SK-N-SH treated with all-trans-retinoic acid at 6 μM for 48 hours (cell line): ENCODE measurements around the gene SPECC1L.

Experiments used
- ATAC-seq: fragments of 200-7000 bp; cut with Tn5 transposase; 3 replicates; pipeline ENCODE4 v1.9.1; 2020; ENCODE audit warnings: mild to moderate bottlenecking, moderate library complexity
- ARNTL ChIP-seq: fragments of 450-650 bp; formaldehyde crosslinking; IDR thresholded peaks from 2 replicates; pipeline ENCODE4 v1.5.0; 2020; ENCODE audit warnings: low read depth, mild to moderate bottlenecking, moderate library complexity, borderline replicate concordance
- BACH2 ChIP-seq: fragments of 250-450 bp; sonication (Bioruptor Pico); IDR thresholded peaks from 2 replicates; pipeline ENCODE4 v1.9.0; 2021; ENCODE audit warnings: mild to moderate bottlenecking, borderline replicate concordance
- CSDC2 ChIP-seq: fragments of 250-450 bp; sonication (Bioruptor Pico); IDR thresholded peaks from 2 replicates; pipeline ENCODE4 v1.5.0; 2020; ENCODE audit warnings: mild to moderate bottlenecking, moderate library complexity
- GLIS3 ChIP-seq: fragments of 250-450 bp; sonication (Bioruptor Pico); IDR thresholded peaks from 2 replicates; pipeline ENCODE4 v1.5.0; 2020; ENCODE audit warnings: mild to moderate bottlenecking, moderate library complexity
- ISL1 ChIP-seq: fragments of 250-450 bp; sonication (Bioruptor Pico); IDR thresholded peaks from 2 replicates; pipeline ENCODE4 v2.1.2; 2022; ENCODE audit warnings: mild to moderate bottlenecking, moderate library complexity
- OSR1 ChIP-seq: fragments of 250-450 bp; sonication (Bioruptor Pico); IDR thresholded peaks from 2 replicates; pipeline ENCODE4 v1.8.0; 2022; ENCODE audit warnings: moderate library complexity, mild to moderate bottlenecking, inconsistent platforms
- PPARA ChIP-seq: fragments of 250-450 bp; sonication (Bioruptor Pico); IDR thresholded peaks from 2 replicates; pipeline ENCODE4 v1.5.0; 2020; ENCODE audit warnings: mild to moderate bottlenecking, borderline replicate concordance
- RARB ChIP-seq: fragments of 250-450 bp; sonication (Bioruptor Pico); IDR thresholded peaks from 2 replicates; pipeline ENCODE4 v1.8.0; 2021; ENCODE audit warnings: mild to moderate bottlenecking, moderate library complexity
- SNAI2 ChIP-seq: fragments of 250-450 bp; sonication (Bioruptor Pico); IDR thresholded peaks from 2 replicates; pipeline ENCODE4 v1.5.0; 2020; ENCODE audit warnings: mild to moderate bottlenecking, moderate library complexity
- TCF4 ChIP-seq: fragments of 250-450 bp; sonication (Bioruptor Pico); IDR thresholded peaks from 2 replicates; pipeline ENCODE4 v1.8.0; 2021; ENCODE audit warnings: mild to moderate bottlenecking, moderate library complexity, borderline replicate concordance
- TOX ChIP-seq: fragments of 250-450 bp; sonication (Bioruptor Pico); IDR thresholded peaks from 2 replicates; pipeline ENCODE4 v1.8.0; 2021; ENCODE audit warnings: mild to moderate bottlenecking, moderate library complexity, borderline replicate concordance
- ZC3H10 ChIP-seq: fragments of 250-450 bp; sonication (Bioruptor Pico); IDR thresholded peaks from 2 replicates; pipeline ENCODE4 v1.5.1; 2021; ENCODE audit warnings: mild to moderate bottlenecking, moderate library complexity
- ZFP3 ChIP-seq: fragments of 250-450 bp; sonication (Bioruptor Pico); IDR thresholded peaks from 2 replicates; pipeline ENCODE4 v1.5.0; 2020; ENCODE audit warnings: mild to moderate bottlenecking, moderate library complexity
- ZFP30 ChIP-seq: fragments of 450-650 bp; formaldehyde crosslinking; IDR thresholded peaks from 2 replicates; pipeline ENCODE4 v1.5.0; 2022; ENCODE audit warnings: mild to moderate bottlenecking, moderate library complexity
- ZNF565 ChIP-seq: fragments of 450-650 bp; formaldehyde crosslinking; conservative IDR thresholded peaks from 2 replicates; pipeline ENCODE4 v1.5.0; 2020; ENCODE audit warnings: low read depth, mild to moderate bottlenecking, moderate library complexity
- ZNF70 ChIP-seq: fragments of 450-650 bp; formaldehyde crosslinking; IDR thresholded peaks from 2 replicates; pipeline ENCODE4 v1.5.0; 2020; ENCODE audit warnings: mild to moderate bottlenecking, moderate library complexity
- ZNF8 ChIP-seq: fragments of 450-650 bp; formaldehyde crosslinking; IDR thresholded peaks from 2 replicates; pipeline ENCODE4 v1.5.0; 2020; ENCODE audit warnings: mild to moderate bottlenecking, moderate library complexity
- TF ChIP-seq, protein P1 (sequence below): fragments of 250-450 bp; sonication (Bioruptor Pico); IDR thresholded peaks from 2 replicates; pipeline ENCODE4 v1.8.0; 2021; ENCODE audit warnings: low read depth, mild to moderate bottlenecking, moderate library complexity, borderline replicate concordance
- TF ChIP-seq, protein P2 (sequence below): fragments of 250-450 bp; sonication (Bioruptor Pico); IDR thresholded peaks from 2 replicates; pipeline ENCODE4 v1.5.0; 2020; ENCODE audit warnings: mild to moderate bottlenecking, moderate library complexity
- TF ChIP-seq, protein P3 (sequence below): fragments of 250-450 bp; sonication (Bioruptor Pico); IDR thresholded peaks from 2 replicates; pipeline ENCODE4 v1.8.0; 2020; ENCODE audit warnings: mild to moderate bottlenecking, moderate library complexity, borderline replicate concordance

The SPECC1L gene

DNA sequence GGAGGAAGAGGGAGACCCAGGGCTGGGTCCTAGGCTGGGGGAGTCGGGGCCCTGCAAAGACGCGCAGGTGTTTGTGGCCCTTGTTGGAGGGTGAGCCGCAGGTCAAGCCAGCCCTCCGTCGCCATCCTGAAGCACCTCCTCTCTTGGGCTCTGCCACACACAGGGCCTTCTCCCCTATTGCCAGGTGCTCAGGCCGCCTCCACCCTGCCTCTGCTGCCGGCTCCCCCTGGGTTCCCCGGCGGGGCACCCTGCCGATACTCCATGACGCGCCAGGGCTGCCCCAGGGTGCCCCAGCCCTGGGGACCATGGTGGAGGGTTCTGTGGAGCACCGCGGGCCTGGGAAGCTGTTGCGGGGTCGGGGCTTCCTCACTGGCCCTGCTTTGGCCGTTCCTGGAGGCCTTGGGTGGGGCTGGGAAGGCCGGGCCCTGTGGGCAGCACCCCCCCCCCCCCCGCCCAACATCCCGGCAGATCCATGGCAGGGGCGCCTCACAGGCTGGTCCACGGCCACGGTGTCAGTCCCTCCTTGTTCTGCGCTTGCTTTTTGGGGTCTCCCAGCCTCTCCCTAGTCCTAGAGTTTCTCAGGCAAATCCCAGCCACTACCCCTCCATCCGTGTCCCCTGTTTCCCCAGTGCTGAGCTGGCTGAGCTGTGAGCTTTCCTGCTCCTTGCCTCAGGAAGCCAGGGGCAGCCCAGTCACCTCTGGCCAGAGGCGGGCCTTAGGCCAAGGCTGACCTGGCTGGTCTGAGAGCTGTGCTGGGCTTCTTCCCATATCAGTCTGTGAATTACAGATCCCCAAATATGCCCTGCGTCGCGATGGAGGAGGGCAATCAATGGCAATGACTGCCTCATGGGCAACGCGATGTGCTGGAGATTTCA lies 154.5 kb downstream of the SPECC1L start:
- no peak for TF ChIP-seq ISL1 (CRISPR knock-in tag)
- TF ChIP-seq TOX (CRISPR knock-in tag): no peak
- TF ChIP-seq, protein P1, sequence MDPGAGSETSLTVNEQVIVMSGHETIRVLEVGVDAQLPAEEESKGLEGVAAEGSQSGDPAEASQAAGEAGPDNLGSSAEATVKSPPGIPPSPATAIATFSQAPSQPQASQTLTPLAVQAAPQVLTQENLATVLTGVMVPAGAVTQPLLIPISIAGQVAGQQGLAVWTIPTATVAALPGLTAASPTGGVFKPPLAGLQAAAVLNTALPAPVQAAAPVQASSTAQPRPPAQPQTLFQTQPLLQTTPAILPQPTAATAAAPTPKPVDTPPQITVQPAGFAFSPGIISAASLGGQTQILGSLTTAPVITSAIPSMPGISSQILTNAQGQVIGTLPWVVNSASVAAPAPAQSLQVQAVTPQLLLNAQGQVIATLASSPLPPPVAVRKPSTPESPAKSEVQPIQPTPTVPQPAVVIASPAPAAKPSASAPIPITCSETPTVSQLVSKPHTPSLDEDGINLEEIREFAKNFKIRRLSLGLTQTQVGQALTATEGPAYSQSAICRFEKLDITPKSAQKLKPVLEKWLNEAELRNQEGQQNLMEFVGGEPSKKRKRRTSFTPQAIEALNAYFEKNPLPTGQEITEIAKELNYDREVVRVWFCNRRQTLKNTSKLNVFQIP: no peak
- TF ChIP-seq OSR1: no peak
- ATAC-seq: no peak

DNA sequence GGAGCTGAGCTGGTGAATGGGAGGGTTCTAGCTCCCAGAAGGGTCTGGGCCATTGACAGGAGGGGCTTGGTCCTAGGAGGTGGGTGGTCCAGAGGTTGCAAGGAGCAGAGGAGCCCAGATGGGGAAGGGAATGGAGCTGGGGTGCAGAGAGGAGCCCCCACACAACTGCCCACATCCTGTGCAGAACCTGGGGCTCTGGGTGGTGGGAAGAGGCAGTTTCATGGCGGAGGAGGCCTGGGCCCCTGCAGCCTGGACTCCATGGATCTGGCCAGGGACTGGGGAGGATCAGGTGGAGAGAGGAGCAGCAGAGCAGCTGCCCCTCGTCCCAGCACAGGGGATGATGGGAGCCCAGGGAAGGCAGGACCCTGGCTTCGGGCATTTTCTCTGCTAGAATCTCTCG lies 155.8 kb downstream of the SPECC1L start:
- ATAC-seq: no peak
- no peak for TF ChIP-seq ZFP30 (CRISPR knock-in tag)
- TF ChIP-seq ZNF70 (CRISPR knock-in tag): no peak

DNA sequence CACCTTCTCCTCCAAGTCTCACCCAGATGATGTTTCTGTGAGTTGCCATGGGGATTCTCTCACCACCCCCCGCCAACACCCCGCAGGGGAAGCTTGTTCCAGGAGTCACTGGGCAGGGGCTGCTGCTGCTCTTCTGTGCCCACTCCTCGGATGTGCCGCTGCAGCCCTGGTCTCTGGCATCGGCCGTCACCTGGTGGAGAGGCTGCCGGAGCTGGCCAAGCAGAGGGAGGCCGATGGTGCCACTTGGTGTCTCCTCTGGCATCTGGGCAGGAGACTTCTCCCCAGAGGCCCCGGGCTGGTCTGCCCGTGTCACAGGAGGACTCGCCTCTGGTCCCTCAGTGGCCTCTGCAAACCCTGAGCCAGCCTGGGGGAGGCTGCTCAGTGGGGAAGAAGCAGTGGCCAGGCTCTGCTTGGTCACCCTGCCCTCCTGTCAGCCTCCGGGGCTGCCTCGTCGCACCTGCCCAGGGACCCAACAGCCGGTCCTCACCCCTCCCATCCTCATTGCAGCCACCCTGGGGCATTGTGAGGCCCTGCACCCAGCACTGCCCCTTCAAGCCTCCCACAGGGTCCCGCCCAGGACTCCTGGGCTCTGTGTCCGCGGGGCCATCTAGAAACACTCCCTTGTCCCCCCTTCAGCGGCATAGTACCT lies 156.3 kb downstream of the SPECC1L start:
- ATAC-seq: no peak
- no peak for TF ChIP-seq PPARA (CRISPR knock-in tag)
- TF ChIP-seq, protein P2, sequence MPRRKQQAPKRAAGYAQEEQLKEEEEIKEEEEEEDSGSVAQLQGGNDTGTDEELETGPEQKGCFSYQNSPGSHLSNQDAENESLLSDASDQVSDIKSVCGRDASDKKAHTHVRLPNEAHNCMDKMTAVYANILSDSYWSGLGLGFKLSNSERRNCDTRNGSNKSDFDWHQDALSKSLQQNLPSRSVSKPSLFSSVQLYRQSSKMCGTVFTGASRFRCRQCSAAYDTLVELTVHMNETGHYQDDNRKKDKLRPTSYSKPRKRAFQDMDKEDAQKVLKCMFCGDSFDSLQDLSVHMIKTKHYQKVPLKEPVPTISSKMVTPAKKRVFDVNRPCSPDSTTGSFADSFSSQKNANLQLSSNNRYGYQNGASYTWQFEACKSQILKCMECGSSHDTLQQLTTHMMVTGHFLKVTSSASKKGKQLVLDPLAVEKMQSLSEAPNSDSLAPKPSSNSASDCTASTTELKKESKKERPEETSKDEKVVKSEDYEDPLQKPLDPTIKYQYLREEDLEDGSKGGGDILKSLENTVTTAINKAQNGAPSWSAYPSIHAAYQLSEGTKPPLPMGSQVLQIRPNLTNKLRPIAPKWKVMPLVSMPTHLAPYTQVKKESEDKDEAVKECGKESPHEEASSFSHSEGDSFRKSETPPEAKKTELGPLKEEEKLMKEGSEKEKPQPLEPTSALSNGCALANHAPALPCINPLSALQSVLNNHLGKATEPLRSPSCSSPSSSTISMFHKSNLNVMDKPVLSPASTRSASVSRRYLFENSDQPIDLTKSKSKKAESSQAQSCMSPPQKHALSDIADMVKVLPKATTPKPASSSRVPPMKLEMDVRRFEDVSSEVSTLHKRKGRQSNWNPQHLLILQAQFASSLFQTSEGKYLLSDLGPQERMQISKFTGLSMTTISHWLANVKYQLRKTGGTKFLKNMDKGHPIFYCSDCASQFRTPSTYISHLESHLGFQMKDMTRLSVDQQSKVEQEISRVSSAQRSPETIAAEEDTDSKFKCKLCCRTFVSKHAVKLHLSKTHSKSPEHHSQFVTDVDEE (CRISPR knock-in tag): no peak
- TF ChIP-seq ZNF70 (CRISPR knock-in tag): no peak
- TF ChIP-seq BACH2 (CRISPR knock-in tag): no peak
- no peak for TF ChIP-seq CSDC2 (CRISPR knock-in tag)
- no peak for TF ChIP-seq TOX (CRISPR knock-in tag)
- no peak for TF ChIP-seq SNAI2
- TF ChIP-seq ZNF8: no peak
- no peak for TF ChIP-seq TCF4 (CRISPR knock-in tag)

DNA sequence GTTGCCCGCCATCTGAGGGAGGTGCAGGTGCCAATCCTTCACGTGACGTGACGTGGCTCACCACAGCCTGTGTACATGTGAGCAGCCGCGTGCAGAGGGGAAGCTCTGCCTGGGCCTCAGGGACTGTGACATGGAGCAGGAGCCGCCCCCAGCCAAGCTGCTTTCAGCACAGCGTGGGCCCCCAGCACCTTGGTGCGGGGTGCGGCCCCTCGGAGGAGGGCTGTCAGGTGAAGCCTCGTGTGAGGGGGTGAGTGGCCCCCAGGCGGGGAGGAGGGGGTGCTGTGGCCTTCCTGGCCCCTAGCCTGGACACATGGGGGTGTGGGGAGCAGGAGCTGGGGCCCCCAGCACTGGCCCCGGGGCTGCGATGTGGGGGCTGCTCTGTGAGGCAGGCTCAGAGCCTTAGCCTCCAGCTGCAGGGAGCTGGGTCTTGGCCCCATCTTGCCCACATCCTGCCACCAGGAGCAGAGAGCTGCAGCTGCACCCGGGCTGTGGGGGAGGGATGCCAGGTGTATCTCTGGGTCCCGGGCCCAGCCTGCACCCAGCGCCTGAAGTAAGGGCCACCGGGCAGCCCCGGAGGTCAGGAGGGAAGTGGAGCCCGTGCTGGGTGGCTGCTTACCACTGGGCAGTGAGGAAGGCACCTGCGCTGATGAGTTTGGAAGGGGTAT lies 157.0 kb downstream of the SPECC1L start, which contains the start of gene ADORA2A:
TSS of gene ADORA2A (plus strand) at position 100 of the 665 bp plus-strand sequence. CDS start 5,806 bp downstream, outside the sequence.
- ATAC-seq: no peak
- TF ChIP-seq ISL1 (CRISPR knock-in tag) (no peak), ZNF8 (no peak), ZC3H10 (CRISPR knock-in tag) (no peak), ARNTL (CRISPR knock-in tag) (no peak), BACH2 (CRISPR knock-in tag) (no peak), ZFP3 (no peak), OSR1 (no peak), ZNF70 (CRISPR knock-in tag) (no peak), TCF4 (CRISPR knock-in tag) (no peak), RARB (CRISPR knock-in tag) (no peak), ZNF565 (CRISPR knock-in tag) (no peak), PPARA (CRISPR knock-in tag) (no peak), GLIS3 (no peak)
- TF ChIP-seq, protein P1: no peak
- TF ChIP-seq, protein P2 (CRISPR knock-in tag): no peak
- TF ChIP-seq, protein P3, sequence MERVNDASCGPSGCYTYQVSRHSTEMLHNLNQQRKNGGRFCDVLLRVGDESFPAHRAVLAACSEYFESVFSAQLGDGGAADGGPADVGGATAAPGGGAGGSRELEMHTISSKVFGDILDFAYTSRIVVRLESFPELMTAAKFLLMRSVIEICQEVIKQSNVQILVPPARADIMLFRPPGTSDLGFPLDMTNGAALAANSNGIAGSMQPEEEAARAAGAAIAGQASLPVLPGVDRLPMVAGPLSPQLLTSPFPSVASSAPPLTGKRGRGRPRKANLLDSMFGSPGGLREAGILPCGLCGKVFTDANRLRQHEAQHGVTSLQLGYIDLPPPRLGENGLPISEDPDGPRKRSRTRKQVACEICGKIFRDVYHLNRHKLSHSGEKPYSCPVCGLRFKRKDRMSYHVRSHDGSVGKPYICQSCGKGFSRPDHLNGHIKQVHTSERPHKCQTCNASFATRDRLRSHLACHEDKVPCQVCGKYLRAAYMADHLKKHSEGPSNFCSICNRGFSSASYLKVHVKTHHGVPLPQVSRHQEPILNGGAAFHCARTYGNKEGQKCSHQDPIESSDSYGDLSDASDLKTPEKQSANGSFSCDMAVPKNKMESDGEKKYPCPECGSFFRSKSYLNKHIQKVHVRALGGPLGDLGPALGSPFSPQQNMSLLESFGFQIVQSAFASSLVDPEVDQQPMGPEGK (CRISPR knock-in tag): no peak
